Neural progenitor cell (in vitro differentiated cells): ENCODE data around the gene PTPRG. TPM values are rescaled to one million over a fixed set of nuclear protein-coding genes. Genes with fewer than 3 reads are reported as not detected.

Experiments
- DNase-seq: peaks from one replicate; pipeline ENCODE4 v3.0.0-alpha.2; 2016; ENCODE audit warnings: low spot score
- H2AFZ ChIP-seq: fragments of 200-600 bp; sonication (generic); replicated peaks from 2 replicates; pipeline ENCODE4 v1.6.1; 2016; ENCODE audit warnings: antibody characterized with exemption
- H3F3A ChIP-seq: fragments of 200-600 bp; sonication (generic); 2 replicates; pipeline ENCODE4 v1.6.1; 2016; ENCODE audit warnings: antibody characterized with exemption, low read depth
- H3K27ac ChIP-seq: fragments of 200-600 bp; sonication (generic); 2 replicates; pipeline ENCODE4 v1.5.1; 2016; ENCODE audit warnings: mild to moderate bottlenecking
- H3K27me3 ChIP-seq: fragments of 200-600 bp; sonication (generic); 2 replicates; pipeline ENCODE4 v1.6.1; 2016; ENCODE audit warnings: mild to moderate bottlenecking, moderate library complexity
- H3K36me3 ChIP-seq: fragments of 200-600 bp; sonication (generic); 2 replicates; pipeline ENCODE4 v1.5.1; 2016
- H3K4me1 ChIP-seq: fragments of 200-600 bp; sonication (generic); 2 replicates; pipeline ENCODE4 v1.6.1; 2016; ENCODE audit warnings: mixed run types
- H3K4me2 ChIP-seq: fragments of 200-600 bp; sonication (generic); 2 replicates; pipeline ENCODE4 v1.6.1; 2016
- H3K4me3 ChIP-seq: fragments of 200-600 bp; sonication (generic); 2 replicates; pipeline ENCODE4 v1.5.1; 2016
- H3K79me2 ChIP-seq: fragments of 200-600 bp; sonication (generic); 2 replicates; pipeline ENCODE4 v1.6.1; 2016; ENCODE audit warnings: low read depth
- H3K9ac ChIP-seq: fragments of 200-600 bp; sonication (generic); 2 replicates; pipeline ENCODE4 v1.6.1; 2016
- H3K9me3 ChIP-seq: fragments of 200-600 bp; sonication (generic); 2 replicates; pipeline ENCODE4 v1.5.1; 2016; ENCODE audit warnings: low read depth
- H4K20me1 ChIP-seq: fragments of 200-600 bp; sonication (generic); 2 replicates; pipeline ENCODE4 v1.6.1; 2016; ENCODE audit warnings: low read depth
- H3K27ac Mint-ChIP-seq: 3 replicates; pipeline ENCODE4 v1.8.0; 2021; ENCODE audit warnings: mixed read lengths
- H3K27me3 Mint-ChIP-seq: 2 replicates; pipeline ENCODE4 v1.8.0; 2022; ENCODE audit warnings: low read depth, mild to moderate bottlenecking, inconsistent platforms, moderate library complexity, mixed read lengths; ENCODE audit not compliant: insufficient read depth
- H3K36me3 Mint-ChIP-seq: 3 replicates; pipeline ENCODE4 v1.8.0; 2021; ENCODE audit warnings: mixed read lengths
- H3K4me1 Mint-ChIP-seq: 3 replicates; pipeline ENCODE4 v1.8.0; 2021; ENCODE audit warnings: mixed read lengths
- H3K4me3 Mint-ChIP-seq: 3 replicates; pipeline ENCODE4 v1.8.0; 2021; ENCODE audit warnings: mild to moderate bottlenecking, moderate library complexity, mixed read lengths
- H3K9me3 Mint-ChIP-seq: 3 replicates; pipeline ENCODE4 v1.8.0; 2020; ENCODE audit warnings: mixed read lengths
- EZH2 ChIP-seq: fragments of 200-600 bp; sonication (generic); IDR thresholded peaks from 2 replicates; pipeline ENCODE4 v1.6.1; 2017; ENCODE audit warnings: antibody characterized with exemption, mild to moderate bottlenecking, moderate library complexity
- EZH2phosphoT487 ChIP-seq: fragments of 200-600 bp; sonication (generic); IDR thresholded peaks from 2 replicates; pipeline ENCODE4 v1.6.1; 2017; ENCODE audit warnings: antibody characterized with exemption
- total RNA-seq: library from RNA; depleted of rRNA; stranded (reverse); fragments of >200 nt; gene quantifications from 2 replicates; pipeline ENCODE4 v1.2.3, GENCODE V29; 2015; ENCODE audit warnings: low replicate concordance
- TF ChIP-seq, protein P1 (sequence below): fragments of 200-600 bp; sonication (generic); IDR thresholded peaks from 2 replicates; pipeline ENCODE4 v1.5.1; 2017; ENCODE audit warnings: antibody characterized with exemption, mild to moderate bottlenecking

Gene PTPRG
- total RNA-seq, 1 donor from 2014 or later: 65.3 TPM

DNA sequence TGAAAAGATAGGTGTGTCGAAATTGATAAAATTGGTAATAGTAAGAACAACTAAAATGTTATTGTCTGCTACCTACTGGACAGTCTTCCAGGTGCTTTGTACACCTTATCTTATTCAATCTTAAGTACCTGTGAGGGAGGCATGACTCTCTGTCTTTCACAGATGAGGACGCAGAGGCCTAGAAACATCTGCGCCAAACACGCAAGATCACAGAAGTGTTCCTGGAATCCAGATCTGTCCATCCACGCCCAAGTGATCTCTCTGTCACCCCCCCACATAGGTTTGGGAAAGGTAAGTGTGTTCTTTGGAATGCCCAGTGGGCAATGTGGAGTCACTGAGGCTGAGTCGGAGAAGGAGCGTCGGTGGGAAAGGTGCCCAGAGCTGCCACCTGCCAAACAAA lies 34.4 kb upstream of the PTPRG start:
- H2AFZ ChIP-seq: no peak overlapping the region
- H3K4me1 ChIP-seq: peaks cover 28% of the 10 kb centered on the region
- Mint-ChIP-seq H3K27me3 (peaks cover 59% of the 10 kb centered on the region), H3K4me1 (peaks cover 23% of the 10 kb centered on the region), H3K27ac (no peak overlapping the region), H3K4me3 (peak overlapping the region; percentile 12), H3K9me3 (peaks cover 5% of the 10 kb centered on the region), H3K36me3 (no peaks in the 10 kb centered on the region)
- no peak for TF ChIP-seq EZH2phosphoT487
- H4K20me1 ChIP-seq: peaks cover 16% of the 10 kb centered on the region
- peaks cover 17% of the 10 kb centered on the region for H3F3A ChIP-seq
- no peaks in the 10 kb centered on the region for H3K36me3 ChIP-seq
- H3K4me2 ChIP-seq: no peak overlapping the region
- no peak for DNase-seq
- no peak overlapping the region for H3K4me3 ChIP-seq
- no peaks in the 10 kb centered on the region for H3K9me3 ChIP-seq
- no peak overlapping the region for H3K9ac ChIP-seq
- no peaks in the 10 kb centered on the region for H3K27me3 ChIP-seq
- no peaks in the 10 kb centered on the region for H3K79me2 ChIP-seq
- no peak overlapping the region for H3K27ac ChIP-seq

- H3K36me3 ChIP-seq: no peaks in the 10 kb centered on the region
- peaks cover 13% of the 10 kb centered on the region for H3F3A ChIP-seq
- H3K4me2 ChIP-seq: peak overlapping the region; percentile 60
- peaks cover 5% of the 10 kb centered on the region for H3K9me3 Mint-ChIP-seq
- H3K27ac Mint-ChIP-seq: no peak overlapping the region
- no peak overlapping the region for H3K9ac ChIP-seq
- H4K20me1 ChIP-seq: peaks cover 20% of the 10 kb centered on the region
- TF ChIP-seq, protein P1, sequence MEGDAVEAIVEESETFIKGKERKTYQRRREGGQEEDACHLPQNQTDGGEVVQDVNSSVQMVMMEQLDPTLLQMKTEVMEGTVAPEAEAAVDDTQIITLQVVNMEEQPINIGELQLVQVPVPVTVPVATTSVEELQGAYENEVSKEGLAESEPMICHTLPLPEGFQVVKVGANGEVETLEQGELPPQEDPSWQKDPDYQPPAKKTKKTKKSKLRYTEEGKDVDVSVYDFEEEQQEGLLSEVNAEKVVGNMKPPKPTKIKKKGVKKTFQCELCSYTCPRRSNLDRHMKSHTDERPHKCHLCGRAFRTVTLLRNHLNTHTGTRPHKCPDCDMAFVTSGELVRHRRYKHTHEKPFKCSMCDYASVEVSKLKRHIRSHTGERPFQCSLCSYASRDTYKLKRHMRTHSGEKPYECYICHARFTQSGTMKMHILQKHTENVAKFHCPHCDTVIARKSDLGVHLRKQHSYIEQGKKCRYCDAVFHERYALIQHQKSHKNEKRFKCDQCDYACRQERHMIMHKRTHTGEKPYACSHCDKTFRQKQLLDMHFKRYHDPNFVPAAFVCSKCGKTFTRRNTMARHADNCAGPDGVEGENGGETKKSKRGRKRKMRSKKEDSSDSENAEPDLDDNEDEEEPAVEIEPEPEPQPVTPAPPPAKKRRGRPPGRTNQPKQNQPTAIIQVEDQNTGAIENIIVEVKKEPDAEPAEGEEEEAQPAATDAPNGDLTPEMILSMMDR: peak; percentile 71
- TF ChIP-seq EZH2phosphoT487: no peak
- H3K9me3 ChIP-seq: no peaks in the 10 kb centered on the region
- peaks cover 78% of the 10 kb centered on the region for H3K27me3 Mint-ChIP-seq
- H2AFZ ChIP-seq: no peak overlapping the region
- no peak overlapping the region for H3K4me3 ChIP-seq
- H3K79me2 ChIP-seq: no peaks in the 10 kb centered on the region
- H3K4me1 ChIP-seq: peaks cover 20% of the 10 kb centered on the region
- no peak overlapping the region for H3K4me3 Mint-ChIP-seq
- peak; percentile 76 for DNase-seq
- peaks cover 16% of the 10 kb centered on the region for H3K4me1 Mint-ChIP-seq
- H3K36me3 Mint-ChIP-seq: no peaks in the 10 kb centered on the region
- no peak overlapping the region for H3K27ac ChIP-seq
- no peaks in the 10 kb centered on the region for H3K27me3 ChIP-seq
Observed at GRCh38 chr3:61530355-61530754, 31.0 kb upstream of the PTPRG start.

DNA sequence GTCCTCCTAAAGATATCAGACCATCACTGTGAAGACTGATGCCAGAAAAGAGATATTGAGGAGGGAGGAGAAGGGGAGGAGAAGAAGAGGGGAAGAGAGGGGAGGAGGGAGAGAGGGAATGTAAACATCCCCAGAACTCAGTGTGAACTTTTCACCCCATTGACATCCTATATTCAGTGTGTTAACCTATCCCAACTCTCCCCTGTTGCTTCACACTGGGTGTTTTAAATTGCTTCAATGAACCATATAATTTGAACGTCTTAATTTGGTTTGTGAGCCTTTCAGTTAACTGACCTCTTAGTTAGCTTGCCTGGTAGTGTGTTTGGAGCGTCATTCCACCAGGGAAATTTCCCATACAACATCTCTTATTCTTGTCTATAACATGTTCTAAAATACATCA lies 29.8 kb upstream of the PTPRG start:
- H2AFZ ChIP-seq: no peak overlapping the region
- H3K4me1 ChIP-seq: peaks cover 28% of the 10 kb centered on the region
- no peaks in the 10 kb centered on the region for H3K27me3 ChIP-seq
- peaks cover 20% of the 10 kb centered on the region for H4K20me1 ChIP-seq
- no peaks in the 10 kb centered on the region for H3K9me3 ChIP-seq
- no peak overlapping the region for H3K9ac ChIP-seq
- H3K36me3 ChIP-seq: no peaks in the 10 kb centered on the region
- H3K27ac ChIP-seq: no peak overlapping the region
- DNase-seq: peak; percentile 80
- H3K27me3 Mint-ChIP-seq: peaks cover 77% of the 10 kb centered on the region
- peaks cover 13% of the 10 kb centered on the region for H3F3A ChIP-seq
- peaks cover 5% of the 10 kb centered on the region for H3K9me3 Mint-ChIP-seq
- H3K4me3 ChIP-seq: peak overlapping the region; percentile 18
- H3K79me2 ChIP-seq: no peaks in the 10 kb centered on the region
- H3K4me1 Mint-ChIP-seq: peaks cover 25% of the 10 kb centered on the region
- H3K4me2 ChIP-seq: peak overlapping the region; percentile 60
- TF ChIP-seq, protein P1: no peak
- no peak for TF ChIP-seq EZH2
- TF ChIP-seq EZH2phosphoT487: peak; percentile 83
- H3K4me3 Mint-ChIP-seq: no peak overlapping the region
- H3K36me3 Mint-ChIP-seq: no peaks in the 10 kb centered on the region
- H3K27ac Mint-ChIP-seq: no peak overlapping the region

DNA sequence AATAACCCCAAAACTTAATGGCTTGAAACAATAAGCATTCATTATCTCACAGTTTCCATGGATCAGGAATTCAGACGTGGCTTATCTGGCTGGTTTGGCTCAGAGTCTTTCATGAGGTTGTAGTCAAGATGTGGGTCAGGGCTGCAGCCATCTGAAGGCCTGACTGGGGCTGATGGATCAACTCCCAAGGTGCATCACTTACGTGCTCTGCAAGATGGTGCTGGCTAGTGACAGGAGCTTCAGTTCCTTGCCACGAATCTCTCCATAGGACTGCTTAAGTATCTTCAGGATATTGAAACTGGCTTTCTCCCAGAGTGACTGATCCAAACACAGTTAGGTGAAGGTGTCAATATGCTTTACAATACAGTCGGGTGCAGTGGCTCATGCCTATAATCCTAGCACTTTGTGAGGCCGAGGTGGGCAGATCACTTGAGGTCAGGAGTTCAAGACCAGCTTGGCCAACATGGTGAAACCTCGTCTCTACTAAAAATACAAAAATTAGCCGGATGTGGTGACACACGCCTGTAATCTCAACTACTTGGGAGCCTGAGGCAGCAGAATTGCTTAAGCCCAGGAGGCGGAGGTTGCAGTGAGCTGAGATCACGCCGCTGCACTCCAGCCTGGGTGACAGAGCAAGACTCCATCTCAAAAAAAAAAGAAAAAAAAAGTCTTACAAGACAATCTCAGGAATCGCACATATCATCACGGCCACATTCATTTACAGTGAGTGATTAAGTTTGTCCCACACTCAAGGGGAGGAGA lies 28.5 kb upstream of the PTPRG start:
- H3K27ac ChIP-seq: no peak overlapping the region
- H3K36me3 ChIP-seq: no peaks in the 10 kb centered on the region
- Mint-ChIP-seq H3K27me3 (peaks cover 74% of the 10 kb centered on the region), H3K36me3 (no peaks in the 10 kb centered on the region), H3K4me3 (no peak overlapping the region), H3K9me3 (no peaks in the 10 kb centered on the region), H3K4me1 (peaks cover 36% of the 10 kb centered on the region), H3K27ac (no peak overlapping the region)
- no peak overlapping the region for H3K4me3 ChIP-seq
- no peak overlapping the region for H3K9ac ChIP-seq
- no peak overlapping the region for H3K4me2 ChIP-seq
- no peaks in the 10 kb centered on the region for H3K27me3 ChIP-seq
- no peak for TF ChIP-seq EZH2
- TF ChIP-seq EZH2phosphoT487: no peak
- TF ChIP-seq, protein P1: no peak
- H3K9me3 ChIP-seq: no peaks in the 10 kb centered on the region
- no peak overlapping the region for H2AFZ ChIP-seq
- no peaks in the 10 kb centered on the region for H3K79me2 ChIP-seq
- H3F3A ChIP-seq: peaks cover 13% of the 10 kb centered on the region
- H3K4me1 ChIP-seq: peaks cover 42% of the 10 kb centered on the region
- peaks cover 20% of the 10 kb centered on the region for H4K20me1 ChIP-seq
- no peak for DNase-seq
